Mesenchymal stem cell (in vitro differentiated cells and primary cell): ENCODE data around the gene CYP4B1.

Experiments used
- DNase-seq: peaks from one replicate; pipeline ENCODE4 v3.0.0-alpha.2; 2013
- H2AFZ ChIP-seq: one replicate; pipeline ENCODE4 v1.6.1; 2013; ENCODE audit warnings: low read depth, mild to moderate bottlenecking, control low read depth, inconsistent platforms, low read length, moderate library complexity
- H2AK5ac ChIP-seq: 2 replicates; pipeline ENCODE4 v1.6.1; 2013; ENCODE audit warnings: low read length, moderate library complexity, mild to moderate bottlenecking, inconsistent platforms; ENCODE audit not compliant: severe bottlenecking
- H2BK120ac ChIP-seq: one replicate; pipeline ENCODE4 v1.6.1; 2013; ENCODE audit warnings: low read depth, mild to moderate bottlenecking, inconsistent platforms, low read length, moderate library complexity
- H2BK12ac ChIP-seq, 2 experiments: one replicate each; pipeline ENCODE4 v1.6.1; 2013; ENCODE audit warnings: inconsistent platforms in 2 of 2, low read length in 2 of 2, mild to moderate bottlenecking in 2 of 2, moderate library complexity in 2 of 2, control low read depth in 1 of 2
- H2BK15ac ChIP-seq: one replicate; pipeline ENCODE4 v1.6.1; 2013; ENCODE audit warnings: mild to moderate bottlenecking, low read depth, inconsistent platforms; ENCODE audit not compliant: poor library complexity, severe bottlenecking
- H2BK5ac ChIP-seq: 2 replicates; pipeline ENCODE4 v1.6.1; 2013; ENCODE audit warnings: low read depth, mild to moderate bottlenecking, low read length, control low read depth, inconsistent platforms; ENCODE audit not compliant: poor library complexity, severe bottlenecking
- H3K14ac ChIP-seq, 2 experiments: one replicate each; pipeline ENCODE4 v1.6.1; 2013; ENCODE audit warnings: inconsistent platforms in 2 of 2, low read length in 2 of 2, control low read depth in 1 of 2, mild to moderate bottlenecking in 1 of 2, moderate library complexity in 1 of 2
- H3K18ac ChIP-seq, 2 experiments: one replicate each; pipeline ENCODE4 v1.6.1; 2013; ENCODE audit warnings: inconsistent platforms in 2 of 2, low read length in 2 of 2, control low read depth in 1 of 2, low read depth in 1 of 2, mild to moderate bottlenecking in 1 of 2
- H3K23ac ChIP-seq, 2 experiments: one replicate each; pipeline ENCODE4 v1.6.1; 2013; ENCODE audit warnings: inconsistent platforms in 2 of 2, low read length in 2 of 2, mild to moderate bottlenecking in 2 of 2, moderate library complexity in 2 of 2, control low read depth in 1 of 2
- H3K27ac ChIP-seq: 2 replicates; pipeline ENCODE4 v1.5.1; 2013; ENCODE audit warnings: mild to moderate bottlenecking, moderate library complexity, low read length, control low read depth, inconsistent platforms; ENCODE audit not compliant: poor library complexity, severe bottlenecking
- H3K27me3 ChIP-seq, 2 experiments: 2 replicates each; pipeline versions ENCODE4 v1.6.1 to v1.7.0; 2013; ENCODE audit warnings: low read length in 2 of 2, mild to moderate bottlenecking in 2 of 2, moderate library complexity in 2 of 2, control low read depth in 1 of 2, inconsistent platforms in 1 of 2; ENCODE audit not compliant: control insufficient read depth in 1 of 2, insufficient read depth in 1 of 2
- H3K36me3 ChIP-seq, 2 experiments: 2 replicates each; pipeline versions ENCODE4 v1.6.1 to v1.7.0; 2013; ENCODE audit warnings: low read length in 2 of 2, control low read depth in 1 of 2, inconsistent platforms in 1 of 2, low read depth in 1 of 2, mild to moderate bottlenecking in 1 of 2; ENCODE audit not compliant: insufficient read depth in 2 of 2, control insufficient read depth in 1 of 2
- H3K4ac ChIP-seq, 2 experiments: one replicate each; pipeline ENCODE4 v1.6.1; 2013; ENCODE audit warnings: inconsistent platforms in 2 of 2, low read length in 2 of 2, mild to moderate bottlenecking in 2 of 2, moderate library complexity in 2 of 2, control low read depth in 1 of 2, low read depth in 1 of 2
- H3K4me1 ChIP-seq: 2 replicates; pipeline ENCODE4 v1.6.1; 2013; ENCODE audit warnings: low read depth, low read length, control low read depth; ENCODE audit not compliant: control insufficient read depth, insufficient read depth
- H3K4me2 ChIP-seq: 2 replicates; pipeline ENCODE4 v1.6.1; 2013; ENCODE audit warnings: low read length, mild to moderate bottlenecking, inconsistent platforms; ENCODE audit not compliant: poor library complexity, severe bottlenecking
- H3K4me3 ChIP-seq, 2 experiments: 2 replicates each; pipeline versions ENCODE4 v1.5.1 to v1.7.0; 2013; ENCODE audit warnings: low read length in 2 of 2, mild to moderate bottlenecking in 2 of 2, control low read depth in 1 of 2, low read depth in 1 of 2; ENCODE audit not compliant: insufficient read depth in 1 of 2
- H3K79me1 ChIP-seq: replicated peaks from 2 replicates; pipeline ENCODE4 v1.6.1; 2013; ENCODE audit warnings: mild to moderate bottlenecking, control low read depth, low read length, inconsistent platforms; ENCODE audit not compliant: poor library complexity, severe bottlenecking
- H3K9ac ChIP-seq: 2 replicates; pipeline ENCODE4 v1.7.0; 2013; ENCODE audit warnings: mild to moderate bottlenecking, low read length, moderate library complexity
- H3K9me3 ChIP-seq: 2 replicates; pipeline ENCODE4 v1.7.0; 2013; ENCODE audit warnings: mild to moderate bottlenecking, low read length; ENCODE audit not compliant: control insufficient read depth
- H4K8ac ChIP-seq: one replicate; pipeline ENCODE4 v1.6.1; 2013; ENCODE audit warnings: inconsistent platforms, mild to moderate bottlenecking, low read length, moderate library complexity
- H4K91ac ChIP-seq: one replicate; pipeline ENCODE4 v1.6.1; 2013; ENCODE audit warnings: mild to moderate bottlenecking, low read length, inconsistent platforms
- WGBS: methylation state at CpG from one replicate; pipeline ENCODE4 v1.1.7; 2013; ENCODE audit warnings: mixed read lengths; 5-methylcytosine and 5-hydroxymethylcytosine counted together

CYP4B1 gene

DNA sequence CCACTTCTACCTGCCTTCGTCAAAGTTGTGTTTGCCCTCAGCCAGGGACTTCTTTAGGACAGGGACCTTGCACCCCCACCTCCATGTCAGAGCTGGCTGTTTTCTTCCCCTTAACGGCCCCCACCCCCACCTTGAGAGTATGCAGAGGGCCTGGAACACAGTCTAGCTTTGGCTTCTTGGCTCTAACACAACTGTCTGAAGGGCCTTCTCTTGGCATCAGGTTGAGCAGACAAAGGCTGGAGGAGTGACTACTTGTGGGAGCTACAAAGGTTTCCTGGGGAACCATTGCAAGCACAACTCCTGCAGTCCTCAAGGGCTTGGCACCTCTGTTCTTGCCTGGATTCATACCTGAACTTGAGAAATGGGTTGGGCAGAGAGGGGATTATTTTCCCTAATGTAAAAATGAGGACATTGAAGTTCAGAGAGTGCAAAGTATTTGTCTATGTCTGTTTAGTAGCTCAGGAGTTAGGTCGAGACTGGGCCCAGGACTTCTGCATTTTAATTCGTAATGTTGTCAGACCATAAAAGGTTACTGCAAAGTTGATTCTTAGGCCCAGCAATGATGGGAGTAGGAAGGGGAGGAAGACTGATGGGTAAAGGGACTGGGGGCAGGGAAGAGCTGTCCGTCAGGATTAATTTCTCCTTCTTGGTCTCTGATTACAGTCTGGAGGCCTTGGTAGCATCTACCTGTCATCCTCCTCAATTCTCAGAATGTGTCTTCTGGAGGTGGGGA is 2.6 kb downstream of the CYP4B1 start:
- H3K79me1 ChIP-seq = no peaks in the 10 kb centered on the region
- 66% methylated on average over 5 of the region's 5 CpGs for WGBS

DNA sequence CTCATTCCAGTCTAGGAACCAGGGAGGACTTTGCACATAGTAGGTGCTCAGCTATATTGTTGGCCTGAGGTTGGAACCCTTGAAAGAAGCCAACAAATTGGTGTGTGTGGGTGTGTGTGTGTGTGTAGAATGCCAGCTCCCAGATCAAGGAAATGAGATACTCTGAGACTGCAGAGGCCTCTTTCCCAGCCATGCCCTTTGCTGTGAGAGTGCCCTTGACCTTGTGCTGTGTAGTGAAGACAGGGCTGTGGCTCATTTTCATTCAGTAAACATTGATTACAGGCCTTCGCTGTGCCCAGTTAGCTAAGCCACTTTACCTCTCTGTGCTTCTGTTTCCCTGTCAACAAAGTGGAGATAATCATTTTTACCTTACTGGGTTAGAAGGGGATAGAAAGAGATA is 3.2 kb downstream of the CYP4B1 start:
- Histone ChIP-seq H2AK5ac (no peak overlapping the region), H3K4me2 (no peak overlapping the region), H2BK15ac (no peak overlapping the region), H3K27ac (no peak overlapping the region), H2BK5ac (no peak overlapping the region), H3K4ac (no peak overlapping the region), H3K4me3 (no peak overlapping the region), H2BK120ac (no peak overlapping the region), H3K36me3 (no peaks in the 10 kb centered on the region), H3K4me1 (no peaks in the 10 kb centered on the region), H4K8ac (no peak overlapping the region), H3K9ac (no peak overlapping the region), H3K23ac (no peak overlapping the region), H2BK12ac (no peak overlapping the region), H3K79me1 (no peaks in the 10 kb centered on the region), H4K91ac (no peak overlapping the region), H3K14ac (no peak overlapping the region), H3K9me3 (no peaks in the 10 kb centered on the region), H3K27me3 (peaks cover 0 to 13% of the 10 kb centered on the region in 2 experiments), H3K18ac (no peak overlapping the region), H2AFZ (no peak overlapping the region)
- no peak for DNase-seq
- no CpG with 5 or more reads among the region's 1 CpG for WGBS

More for the DNA sequence above, 2.6 kb downstream of the CYP4B1 start:
- H3K18ac ChIP-seq = no peak overlapping the region
- H2BK120ac ChIP-seq = no peak overlapping the region
- H2AFZ ChIP-seq = no peak overlapping the region
- DNase-seq = no peak
- H3K9me3 ChIP-seq = no peaks in the 10 kb centered on the region
- peaks cover 0 to 13% of the 10 kb centered on the region in 2 experiments for H3K27me3 ChIP-seq
- H3K4me2 ChIP-seq = no peak overlapping the region
- H2BK5ac ChIP-seq = no peak overlapping the region
- H3K27ac ChIP-seq = no peak overlapping the region
- no peak overlapping the region for H4K91ac ChIP-seq
- no peak overlapping the region for H3K14ac ChIP-seq
- no peak overlapping the region for H3K4me3 ChIP-seq
- no peak overlapping the region for H2BK15ac ChIP-seq
- no peaks in the 10 kb centered on the region for H3K36me3 ChIP-seq
- H2BK12ac ChIP-seq = no peak overlapping the region
- H3K9ac ChIP-seq = no peak overlapping the region
- no peaks in the 10 kb centered on the region for H3K4me1 ChIP-seq
- no peak overlapping the region for H2AK5ac ChIP-seq
- H3K23ac ChIP-seq = no peak overlapping the region
- H3K4ac ChIP-seq = no peak overlapping the region
- no peak overlapping the region for H4K8ac ChIP-seq

DNA sequence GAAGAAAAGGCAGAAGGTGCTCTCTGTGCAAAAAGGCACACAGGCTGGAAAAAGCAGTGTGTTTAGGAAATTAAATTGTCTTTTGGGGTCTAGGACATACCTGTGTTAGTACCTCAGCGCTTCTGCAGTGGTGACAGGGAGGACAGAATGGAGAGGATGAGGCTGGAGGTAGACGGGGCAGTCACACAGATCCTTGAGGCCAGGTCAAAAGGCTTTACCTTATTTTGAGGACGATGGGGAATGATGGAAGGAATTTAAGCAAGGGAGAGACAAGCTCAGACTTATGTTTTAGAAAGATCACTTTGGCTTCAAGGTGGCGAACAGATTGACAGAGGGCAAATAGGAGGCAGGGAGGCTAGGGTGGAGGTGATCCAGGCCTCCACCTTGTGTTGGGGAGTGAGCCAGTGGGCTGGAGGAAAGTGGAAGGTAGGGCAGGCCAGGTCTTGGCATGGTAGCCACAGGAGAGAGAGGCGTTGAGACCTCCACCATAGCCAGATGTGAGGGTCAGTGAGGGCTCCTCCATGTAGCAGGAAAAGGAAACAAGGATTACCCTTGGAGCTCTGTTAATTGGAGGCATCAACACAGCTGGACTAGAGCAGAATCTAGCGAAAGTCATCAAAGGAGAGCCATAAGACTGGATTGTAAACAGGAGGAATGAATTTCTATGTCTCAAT is 4.2 kb downstream of the CYP4B1 start:
- Histone ChIP-seq H3K9ac (no peak overlapping the region), H3K79me1 (no peaks in the 10 kb centered on the region), H2BK12ac (no peak overlapping the region), H3K4ac (no peak overlapping the region), H2AFZ (no peak overlapping the region), H2AK5ac (no peak overlapping the region), H2BK15ac (no peak overlapping the region), H3K27ac (no peak overlapping the region), H3K4me2 (no peak overlapping the region), H4K91ac (no peak overlapping the region), H3K9me3 (no peaks in the 10 kb centered on the region), H3K36me3 (no peaks in the 10 kb centered on the region), H3K23ac (no peak overlapping the region), H3K4me1 (no peaks in the 10 kb centered on the region), H3K4me3 (no peak overlapping the region), H2BK5ac (no peak overlapping the region), H2BK120ac (no peak overlapping the region), H4K8ac (no peak overlapping the region), H3K14ac (no peak overlapping the region), H3K18ac (no peak overlapping the region), H3K27me3 (peaks cover 0 to 13% of the 10 kb centered on the region in 2 experiments)
- no peak for DNase-seq
- 53% methylated on average over 6 of the region's 6 CpGs for WGBS

DNA sequence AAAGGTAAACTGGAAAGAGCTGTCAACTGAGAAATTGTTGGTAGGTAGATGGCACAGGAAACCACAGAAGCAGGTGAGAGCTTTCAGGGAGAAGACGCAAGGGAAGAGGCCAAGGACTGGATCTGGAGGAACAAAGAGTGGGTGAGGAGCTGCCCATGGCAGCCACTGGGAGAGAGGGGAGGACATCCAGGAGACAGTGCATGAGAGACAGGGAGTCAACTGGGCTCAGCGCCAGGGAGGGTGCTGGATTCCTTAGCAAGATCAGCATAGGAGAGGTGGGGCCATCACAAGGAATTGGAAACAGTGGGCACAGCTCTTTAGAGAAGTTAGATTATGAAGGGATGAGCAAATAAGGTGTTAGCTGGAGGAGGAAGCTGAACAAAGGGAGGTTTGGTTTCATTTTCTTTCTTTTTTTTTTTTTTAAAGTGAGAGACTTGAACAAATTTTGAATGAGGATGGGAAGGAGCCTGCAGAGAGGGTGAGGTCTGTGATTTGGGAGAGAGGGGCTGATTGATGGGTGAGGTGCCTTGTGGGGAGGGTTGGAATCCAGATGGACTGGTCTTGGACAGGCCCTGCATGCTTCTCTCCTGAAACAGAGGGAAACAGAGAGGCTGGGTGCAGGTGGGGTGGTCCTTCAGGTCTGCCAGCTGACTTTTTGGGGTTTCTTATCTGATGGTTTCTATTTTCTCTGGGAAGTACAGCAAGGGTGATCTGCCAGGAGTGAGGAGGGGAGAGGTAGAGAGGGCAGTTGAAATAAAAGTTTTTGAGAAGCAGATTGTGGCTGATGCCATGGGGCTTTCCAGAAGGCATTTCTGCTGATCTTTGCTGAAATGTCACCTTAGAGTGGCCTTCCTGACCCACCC is 5.4 kb downstream of the CYP4B1 start:
- Histone ChIP-seq H3K4ac (no peak overlapping the region), H4K91ac (no peak overlapping the region), H3K36me3 (no peaks in the 10 kb centered on the region), H3K79me1 (no peaks in the 10 kb centered on the region), H3K14ac (no peak overlapping the region), H3K4me1 (no peaks in the 10 kb centered on the region), H2AK5ac (no peak overlapping the region), H2BK12ac (no peak overlapping the region), H3K9me3 (no peaks in the 10 kb centered on the region), H3K23ac (no peak overlapping the region), H3K27me3 (peaks cover 0 to 13% of the 10 kb centered on the region in 2 experiments), H3K4me2 (no peak overlapping the region), H2AFZ (no peak overlapping the region), H4K8ac (no peak overlapping the region), H2BK15ac (no peak overlapping the region), H2BK5ac (no peak overlapping the region), H2BK120ac (no peak overlapping the region), H3K27ac (no peak overlapping the region), H3K18ac (no peak overlapping the region), H3K9ac (no peak overlapping the region), H3K4me3 (no peak overlapping the region)
- WGBS = 57% methylated on average over 2 of the region's 2 CpGs
- DNase-seq = no peak
